GM18909 (cell line): ENCODE data around the gene BIRC7.

Experiments used
- ATAC-seq: cut with Tn5 transposase; IDR thresholded peaks from one replicate; pipeline ENCODE4 v1.9.1; 2021; ENCODE audit warnings: mild to moderate bottlenecking; ENCODE audit not compliant: unreplicated experiment, poor library complexity

Gene BIRC7, protein sequence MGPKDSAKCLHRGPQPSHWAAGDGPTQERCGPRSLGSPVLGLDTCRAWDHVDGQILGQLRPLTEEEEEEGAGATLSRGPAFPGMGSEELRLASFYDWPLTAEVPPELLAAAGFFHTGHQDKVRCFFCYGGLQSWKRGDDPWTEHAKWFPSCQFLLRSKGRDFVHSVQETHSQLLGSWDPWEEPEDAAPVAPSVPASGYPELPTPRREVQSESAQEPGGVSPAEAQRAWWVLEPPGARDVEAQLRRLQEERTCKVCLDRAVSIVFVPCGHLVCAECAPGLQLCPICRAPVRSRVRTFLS

DNA sequence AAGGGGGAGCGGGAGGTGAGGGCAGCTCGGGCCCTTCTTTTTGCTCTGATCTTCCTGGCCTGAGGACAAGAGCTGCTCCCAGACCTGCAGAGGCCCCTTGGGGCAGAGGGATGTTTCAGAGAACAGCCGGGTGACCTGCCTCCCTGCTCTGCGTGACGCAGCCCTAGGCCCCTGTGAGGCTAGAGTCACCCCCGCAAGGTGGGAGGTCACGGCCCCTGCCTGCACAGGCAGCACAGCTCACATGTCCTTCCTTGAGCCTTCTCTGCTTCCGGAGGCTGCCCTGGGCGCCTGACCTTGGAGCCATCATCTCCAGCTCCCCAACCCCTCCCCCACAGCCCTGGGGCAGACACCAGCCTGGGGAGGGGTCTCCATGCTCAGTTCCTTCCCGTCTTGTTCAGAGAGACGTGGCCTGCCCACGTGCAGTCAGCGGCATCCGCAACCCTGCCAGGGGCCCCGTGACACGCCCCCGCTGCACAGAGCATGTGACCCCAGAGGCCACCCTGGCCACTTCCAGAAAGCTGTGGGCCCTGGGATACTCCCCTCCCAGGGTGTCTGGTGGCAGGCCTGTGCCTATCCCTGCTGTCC lies at the start of gene BIRC7:
TSS of gene BIRC7 (plus strand) at position 507 of the 585 bp plus-strand sequence. CDS start 192 bp downstream, outside the sequence.
- no peak for ATAC-seq

DNA sequence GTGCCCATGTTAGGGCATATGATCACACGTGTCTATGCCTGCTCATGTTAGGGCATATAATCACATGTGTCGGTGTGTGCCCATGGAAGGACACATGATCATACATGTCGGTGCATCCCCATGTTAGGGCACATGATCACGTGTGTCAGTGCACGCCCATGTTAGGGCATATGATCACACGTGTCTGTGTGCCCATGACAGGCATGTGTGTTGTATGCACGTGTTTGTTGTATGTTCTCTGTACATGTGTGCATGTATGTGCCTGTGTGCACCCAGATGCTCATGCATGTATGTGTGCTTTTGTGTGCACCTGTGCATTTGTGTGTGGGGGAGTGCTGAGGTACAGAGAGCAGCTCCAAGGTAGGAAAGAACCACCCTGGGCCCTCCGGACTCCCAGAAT lies 49.6 kb upstream of the BIRC7 start:
- no peak for ATAC-seq

DNA sequence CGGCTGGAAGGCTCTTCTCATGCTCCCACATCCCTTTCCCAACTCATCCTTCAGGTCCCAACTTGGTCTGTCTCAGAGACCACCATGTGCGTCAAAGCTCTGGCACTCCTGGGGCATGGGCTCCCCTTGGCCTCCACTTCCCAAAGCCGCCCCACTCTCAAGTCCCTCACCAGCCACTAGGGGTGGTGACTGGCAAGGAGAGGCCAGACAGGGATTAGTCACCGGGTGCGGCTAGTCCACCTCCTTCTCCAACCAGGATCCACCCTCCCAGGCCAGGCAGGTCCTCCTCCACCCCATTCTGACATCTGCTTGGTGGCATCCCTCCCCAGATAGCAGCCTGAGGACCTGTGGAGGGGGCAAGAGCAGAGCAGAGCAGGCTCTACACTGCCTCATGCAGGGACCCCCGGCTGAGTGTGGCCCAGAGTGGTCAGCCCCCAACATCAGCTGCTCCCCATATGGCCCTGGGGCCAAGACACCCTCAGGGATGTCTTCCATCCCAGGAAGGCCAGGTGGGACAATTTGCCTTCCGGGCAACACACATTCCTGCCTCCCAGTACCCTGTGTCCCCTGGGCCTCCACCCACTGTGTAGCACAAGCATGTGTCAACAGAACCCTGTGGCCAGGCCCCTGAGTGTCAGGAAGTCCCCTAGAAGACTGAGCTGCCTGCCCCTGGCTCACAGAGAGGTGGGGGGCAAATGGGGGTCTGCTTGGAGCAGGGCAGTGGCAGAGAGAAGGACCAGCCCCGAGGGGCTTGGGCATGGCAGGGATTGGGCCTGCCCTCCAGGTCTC lies 49.0 kb upstream of the BIRC7 start:
- ATAC-seq, result no peak

DNA sequence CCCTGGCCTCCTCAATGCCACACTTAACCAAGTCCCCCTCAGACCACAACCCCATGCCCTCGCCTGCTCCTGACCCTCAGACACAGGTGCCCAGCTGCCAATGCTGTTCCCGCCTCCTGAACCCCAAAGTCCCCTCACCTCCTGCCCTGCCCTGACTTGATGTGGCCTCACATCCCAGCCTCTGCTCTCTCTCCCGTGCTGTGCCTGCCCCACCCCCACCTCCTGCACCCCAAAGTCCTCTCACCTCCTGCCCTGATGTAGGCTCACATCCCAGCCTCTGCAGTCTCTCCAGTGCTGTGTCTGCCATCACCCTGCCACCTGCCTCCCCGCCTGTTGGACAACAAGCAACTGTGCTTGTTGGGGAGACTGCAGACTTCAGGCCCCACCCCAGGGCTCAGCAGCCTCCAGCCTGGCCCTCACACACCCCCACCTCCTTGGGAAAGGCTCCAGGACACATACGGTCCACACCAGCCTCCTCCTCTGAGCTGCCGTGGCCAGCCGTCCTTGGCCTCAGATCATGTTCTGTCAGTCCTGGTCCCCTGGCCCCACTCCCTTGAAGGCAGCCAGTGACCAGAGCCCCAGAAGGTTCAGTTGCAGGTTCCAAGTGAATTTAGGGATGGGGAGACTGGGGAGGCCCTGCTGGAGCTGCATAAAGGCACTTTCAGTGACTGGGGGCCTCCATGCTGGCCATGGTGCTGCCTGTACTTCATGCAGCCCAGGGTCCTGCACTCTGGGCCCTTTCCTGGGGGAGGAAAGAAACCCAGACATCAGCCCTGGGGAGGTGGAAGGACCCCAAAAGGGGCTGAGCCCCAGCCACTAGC lies 48.2 kb upstream of the BIRC7 start:
- ATAC-seq, result no peak

DNA sequence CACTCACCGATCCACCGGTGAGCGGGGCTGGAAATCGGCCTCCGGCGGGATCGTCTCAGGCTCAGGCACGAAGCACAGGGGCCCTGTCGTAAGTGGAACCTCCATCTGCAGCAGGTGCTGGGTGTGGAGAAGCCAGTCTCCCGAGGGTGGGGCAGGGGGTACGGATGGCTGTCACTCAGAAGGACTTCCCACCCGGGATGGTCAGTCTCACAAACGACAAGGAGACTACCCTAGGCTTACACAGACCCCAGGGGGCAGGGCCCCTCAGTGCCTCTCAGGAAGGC lies 47.6 kb upstream of the BIRC7 start:
- no peak for ATAC-seq

DNA sequence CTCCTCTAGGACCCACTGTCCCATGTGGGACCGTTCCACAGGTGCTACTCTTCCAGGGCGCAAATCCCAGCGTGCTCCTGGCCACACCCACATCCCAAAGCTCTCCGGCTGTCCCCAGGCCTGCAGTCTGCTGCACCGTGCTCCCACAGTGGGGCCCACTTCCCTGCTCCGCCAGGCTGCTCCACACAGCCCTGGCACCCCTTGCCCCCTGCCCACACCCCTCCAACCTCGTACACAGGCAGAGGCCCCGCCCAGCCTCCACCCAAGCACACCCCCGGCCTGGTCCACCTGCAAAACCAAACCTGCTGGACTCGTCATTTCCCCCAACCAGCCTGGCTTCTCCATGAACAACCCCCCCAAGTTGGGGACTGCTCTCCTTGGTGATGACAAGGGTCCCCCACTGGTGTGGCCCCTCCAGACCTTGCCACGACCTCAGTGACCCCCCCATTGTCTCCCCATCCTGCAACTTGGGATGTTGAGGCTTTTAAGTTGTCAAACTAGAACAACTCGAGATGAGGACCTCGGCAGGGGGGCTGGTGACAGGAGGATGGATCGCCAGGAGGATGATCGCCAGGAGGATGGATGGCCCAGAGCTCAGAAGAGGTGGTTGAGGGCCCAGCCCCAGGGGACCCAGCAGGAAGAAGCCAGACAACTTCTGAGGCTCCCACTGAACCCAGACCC lies 46.9 kb upstream of the BIRC7 start:
- no peak for ATAC-seq

DNA sequence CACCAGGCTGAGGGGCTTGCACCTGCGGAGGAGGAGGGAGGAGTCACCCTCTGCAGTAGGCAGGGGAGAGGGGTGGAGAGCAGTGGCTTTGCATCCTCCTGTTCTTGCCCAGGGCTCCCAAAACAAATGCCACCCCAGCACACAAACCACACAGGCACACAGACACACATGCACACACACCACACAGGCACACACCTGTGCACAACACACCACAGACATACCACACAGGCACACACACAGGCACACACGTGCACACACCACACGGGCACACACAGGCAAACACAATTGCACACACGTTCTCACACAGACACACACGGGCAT lies 46.4 kb upstream of the BIRC7 start:
- ATAC-seq, result no peak

DNA sequence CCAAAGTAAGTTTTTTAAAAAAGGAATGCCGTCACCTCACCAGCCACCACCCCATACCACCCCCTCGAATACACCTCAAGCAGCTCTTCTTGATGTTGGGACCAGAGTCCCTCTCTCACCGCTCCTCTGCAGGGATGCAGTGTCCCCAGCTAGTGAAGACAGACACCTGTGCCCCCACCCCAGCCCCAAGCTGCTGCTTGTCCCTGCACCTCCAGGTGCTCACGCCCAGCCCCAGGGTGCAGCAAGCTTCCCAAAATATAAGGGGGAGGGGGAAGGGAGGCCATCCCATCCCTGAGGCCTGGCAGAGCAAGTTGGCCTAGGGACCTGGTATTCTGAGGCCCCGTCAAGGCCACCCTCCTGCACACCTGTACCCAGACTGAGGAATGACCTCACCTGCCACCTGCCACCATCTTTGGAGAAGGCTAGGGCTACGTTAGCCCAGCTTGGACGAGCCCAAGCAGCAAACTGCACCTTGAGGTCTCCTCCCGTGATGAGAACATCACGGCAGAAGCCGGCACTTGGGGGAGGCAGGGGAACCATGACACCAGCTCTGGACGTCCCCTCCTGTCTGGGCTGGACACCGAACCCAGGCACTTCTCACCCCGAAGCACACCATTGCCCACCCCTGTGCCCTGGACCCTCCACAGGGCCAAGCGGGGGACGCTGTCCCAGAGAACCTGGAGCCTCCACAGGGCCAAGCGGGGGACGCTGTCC lies 45.7 kb upstream of the BIRC7 start:
- no peak for ATAC-seq

DNA sequence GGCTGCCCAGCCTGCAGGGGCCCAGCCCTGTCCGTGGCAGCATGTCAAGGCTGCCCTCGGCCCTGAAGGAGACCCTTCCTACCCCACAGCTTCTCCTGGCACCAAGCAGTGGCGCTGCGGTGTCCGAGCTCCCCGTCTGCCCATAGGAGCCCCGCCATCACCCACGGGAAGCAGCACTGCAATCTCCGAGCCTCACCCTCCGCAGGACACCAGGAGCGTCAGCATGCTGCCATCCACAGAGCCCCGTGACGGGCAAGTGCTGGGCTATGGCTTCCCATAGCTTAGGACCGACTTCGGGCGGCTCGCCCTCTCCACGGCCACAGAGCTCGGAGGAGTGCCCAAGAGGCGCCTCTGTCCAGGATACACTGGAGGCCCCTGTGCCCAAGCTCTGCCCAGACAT lies 44.9 kb upstream of the BIRC7 start:
- ATAC-seq, result no peak

DNA sequence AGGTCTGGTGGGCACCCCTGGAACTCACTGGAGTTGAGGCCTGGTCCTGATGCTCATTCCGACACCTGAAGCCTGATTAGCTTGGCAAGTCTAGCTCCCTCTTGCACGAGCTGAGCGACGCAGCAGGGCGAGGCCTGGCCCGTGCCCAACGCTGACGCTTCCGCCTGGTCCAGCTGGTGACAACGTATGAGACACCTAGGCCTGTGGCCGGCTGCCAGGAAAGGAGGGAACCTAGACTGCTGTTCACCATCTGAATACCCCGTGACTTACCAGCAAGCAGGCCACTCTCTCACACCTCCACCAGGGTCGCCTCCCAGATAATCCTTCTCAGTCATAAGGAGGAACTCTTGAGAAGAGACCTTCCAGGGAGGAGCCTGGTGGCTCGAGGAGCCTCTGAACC lies 44.3 kb upstream of the BIRC7 start:
- no peak for ATAC-seq

DNA sequence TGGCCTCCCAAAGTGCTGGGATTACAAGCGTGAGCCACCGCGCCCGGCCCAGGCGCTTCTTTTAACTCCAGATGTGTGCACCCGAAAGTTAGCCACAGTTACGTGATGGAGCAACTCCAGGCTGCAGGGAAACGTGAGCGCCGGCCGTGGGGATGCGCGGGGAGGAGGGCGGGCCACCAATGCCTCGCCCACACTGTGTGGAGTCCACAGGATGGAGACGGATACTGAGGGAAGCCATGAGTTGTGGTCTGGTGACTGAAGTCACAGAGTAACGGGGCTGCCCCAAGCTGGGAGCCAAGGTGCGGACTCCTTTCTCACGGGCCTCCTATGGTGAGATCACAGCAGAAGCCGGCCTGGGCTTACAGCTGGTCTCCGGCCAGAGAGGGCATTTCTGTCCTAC lies 43.0 kb upstream of the BIRC7 start:
- no peak for ATAC-seq

DNA sequence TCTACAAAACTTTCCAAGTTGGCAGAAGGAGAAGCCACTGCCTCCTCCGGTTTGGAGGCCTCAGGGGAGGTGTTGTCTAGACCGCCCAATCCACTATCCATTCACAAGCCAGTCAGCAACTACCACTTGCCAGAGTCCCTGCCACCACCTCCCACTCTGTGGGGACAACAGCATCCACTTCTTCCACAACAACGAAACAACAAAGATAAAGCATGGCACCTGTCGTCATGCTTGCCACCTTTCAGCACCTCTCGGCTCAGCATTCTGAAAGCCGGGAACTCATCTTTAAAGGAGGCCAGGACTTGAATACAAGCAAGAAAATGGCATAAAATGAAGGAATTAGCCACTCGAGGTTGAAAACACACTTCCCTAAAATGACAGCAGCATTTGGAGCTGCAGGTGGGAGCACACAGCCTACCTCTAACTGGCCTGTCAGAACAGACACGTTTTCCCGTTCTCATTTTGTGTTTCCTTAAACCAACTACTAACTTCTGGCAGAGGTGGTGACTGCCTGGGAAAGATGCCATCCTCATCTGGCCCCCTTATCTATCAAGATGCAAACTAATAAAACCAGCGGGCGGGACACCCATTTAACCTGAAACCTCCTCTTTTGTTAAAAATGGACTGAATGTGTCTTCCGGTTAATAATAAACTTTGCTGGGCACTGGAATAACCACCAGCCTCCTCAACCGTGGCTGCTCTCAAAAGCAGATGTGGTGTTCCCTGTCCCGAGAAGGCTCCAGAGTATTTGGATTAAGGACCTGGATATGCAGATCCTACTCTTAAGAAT lies 41.5 kb upstream of the BIRC7 start:
- ATAC-seq, result no peak

DNA sequence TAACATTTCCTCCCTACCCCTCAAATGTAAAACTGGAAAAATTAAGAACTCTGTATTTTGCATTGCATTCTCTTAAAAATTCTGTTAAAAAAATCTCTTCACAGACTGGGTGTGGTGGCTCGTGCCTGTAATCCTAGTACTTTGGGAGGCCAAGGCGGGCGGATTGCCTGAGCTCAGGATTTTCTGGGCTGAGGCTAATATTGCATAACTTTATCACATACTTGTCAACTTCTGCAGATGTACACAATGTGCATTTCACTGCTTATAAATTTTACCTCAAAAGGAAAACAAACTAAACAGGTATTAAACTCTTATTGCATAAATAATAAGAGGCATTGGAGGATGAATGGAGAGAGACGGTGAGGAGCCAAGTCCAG lies 40.9 kb upstream of the BIRC7 start:
- ATAC-seq, result no peak

DNA sequence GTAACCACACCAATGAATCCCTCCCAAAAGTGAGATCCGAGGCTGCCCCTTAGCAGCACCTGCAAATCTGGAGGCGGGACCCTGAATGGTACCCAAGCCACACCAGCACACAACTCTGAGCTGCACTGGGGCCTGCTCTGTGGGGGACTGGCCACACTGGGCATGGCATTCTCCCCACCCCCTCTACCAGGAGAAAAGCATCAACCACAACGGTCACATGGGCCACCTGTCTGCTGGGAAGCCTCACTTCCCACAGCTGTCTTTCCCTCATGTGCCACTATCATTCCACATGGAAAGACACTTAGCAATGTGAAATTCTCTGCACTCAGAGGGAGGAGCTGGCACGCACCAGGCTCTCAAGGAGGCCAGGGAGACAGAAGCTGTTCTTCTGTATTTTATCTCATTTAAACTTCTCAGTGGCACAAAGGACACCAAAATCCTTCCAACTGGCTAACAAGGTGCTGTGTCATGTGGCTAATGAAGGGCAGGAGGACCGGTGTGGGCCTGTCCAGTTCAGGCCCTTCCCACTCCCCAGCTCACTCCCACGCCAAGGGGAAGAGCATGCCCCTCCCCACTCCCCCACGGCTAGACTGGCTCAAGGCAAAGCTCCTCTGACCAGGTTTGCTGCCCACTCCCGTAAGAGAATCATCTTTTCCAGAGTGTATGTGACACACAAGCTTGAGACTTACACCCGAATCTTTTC lies 38.8 kb upstream of the BIRC7 start:
- no peak for ATAC-seq

DNA sequence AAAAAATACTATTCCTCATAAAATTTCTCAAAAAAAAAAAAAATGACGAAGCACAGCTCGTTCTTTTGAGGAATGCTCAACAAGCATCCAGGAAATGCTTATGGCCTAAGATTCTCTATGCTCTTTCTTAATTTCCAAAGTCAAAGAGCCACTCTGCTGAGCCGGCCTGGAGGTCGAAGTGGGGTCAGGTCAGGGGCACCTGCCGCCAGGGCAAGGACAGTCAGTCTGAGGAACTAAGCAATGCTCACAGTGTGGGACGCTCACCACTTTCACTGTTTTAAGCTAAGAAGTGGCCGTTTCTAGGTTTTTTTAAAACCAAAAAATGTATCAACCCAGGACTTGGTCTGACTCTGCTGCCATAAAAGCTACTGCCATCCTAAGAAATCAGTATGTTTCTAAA lies 37.1 kb upstream of the BIRC7 start:
- no peak for ATAC-seq

DNA sequence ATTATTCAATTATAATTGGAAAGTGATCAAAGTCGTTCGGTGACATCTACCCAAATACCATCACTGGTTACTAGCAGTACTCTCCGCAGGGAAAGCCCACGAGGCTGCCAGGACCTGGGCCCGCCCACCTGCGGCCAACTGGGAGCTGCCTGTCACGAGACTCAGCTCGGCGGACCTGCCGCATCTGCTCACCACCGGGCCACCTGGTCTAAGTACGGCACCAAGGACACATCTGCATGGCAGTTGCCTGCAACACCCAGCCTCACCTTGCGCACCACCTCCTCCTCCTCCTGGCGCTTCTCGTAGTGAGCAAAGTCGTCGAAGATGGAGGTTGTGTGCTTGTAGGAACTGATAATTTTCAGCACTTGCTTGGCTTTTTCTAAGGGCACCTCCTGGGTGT lies 33.7 kb upstream of the BIRC7 start:
- no peak for ATAC-seq

DNA sequence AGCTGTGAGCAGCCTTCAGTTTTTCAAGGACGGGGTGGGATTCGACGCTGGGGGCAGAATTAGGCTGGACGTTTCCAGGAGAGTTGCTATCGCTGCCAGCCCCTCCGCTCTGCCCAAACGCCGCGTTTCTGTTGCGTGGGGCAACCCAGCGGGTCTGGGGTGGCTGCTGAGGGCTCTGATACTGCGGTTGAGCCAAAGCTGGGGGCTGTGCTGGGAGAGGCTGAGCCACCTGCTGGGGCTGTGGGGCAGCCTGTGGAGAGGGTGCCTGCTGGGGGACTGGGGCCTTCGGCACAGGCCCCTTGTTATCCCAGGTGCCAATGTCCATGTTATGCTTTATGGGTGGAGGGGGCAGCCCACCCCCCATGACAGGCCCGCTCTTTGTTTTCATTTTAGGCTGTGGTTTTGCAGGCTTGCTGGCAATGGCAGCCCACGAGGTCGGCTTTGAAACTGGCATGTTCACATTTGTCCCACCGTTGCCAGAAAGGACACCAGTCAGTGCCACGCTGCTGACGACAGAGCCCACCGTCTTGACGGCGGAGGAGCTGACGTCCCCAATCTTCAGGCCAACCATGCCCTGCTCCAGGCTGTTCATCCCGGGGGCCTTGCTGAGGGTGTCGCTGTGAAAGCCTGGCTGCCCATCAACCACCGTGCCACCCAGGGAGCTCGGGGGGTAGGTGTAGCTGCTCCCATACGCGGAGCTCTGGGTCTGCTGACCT lies 32.7 kb upstream of the BIRC7 start:
- no peak for ATAC-seq

DNA sequence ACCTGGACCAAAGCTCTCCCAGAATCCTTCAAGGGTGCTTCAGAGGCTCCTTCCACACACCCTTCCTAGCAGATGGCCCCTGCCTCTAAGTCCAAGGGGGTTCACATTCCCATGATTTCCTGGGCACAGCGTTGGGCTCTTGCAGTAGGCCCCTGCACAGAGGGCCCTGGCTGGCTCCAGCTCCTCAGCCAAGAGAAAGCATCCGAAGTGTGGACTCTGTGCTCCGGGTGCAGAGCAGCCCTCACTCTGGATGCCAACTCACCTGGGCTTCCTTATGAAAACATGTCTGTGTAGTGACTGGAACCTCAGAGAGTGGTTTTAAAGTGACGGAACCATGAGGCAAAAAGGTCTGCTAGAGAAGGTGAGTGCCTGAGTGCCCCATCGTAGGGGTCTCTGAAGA lies 31.3 kb upstream of the BIRC7 start:
- ATAC-seq, result no peak
